BE2C (cell line): ENCODE measurements around the gene CDKL2.
"Not testable (repeated sequence)": the region's sequence is repeated elsewhere in the genome, so short reads cannot be mapped to it uniquely, and the experiment has no call there.

Experiments used
- DNase-seq: peaks from one replicate; pipeline ENCODE4 v3.0.0-alpha.2; 2020
- H3K27me3 ChIP-seq: fragments of 250-450 bp; sonication (Bioruptor Pico); 2 replicates; pipeline ENCODE4 v1.5.1; 2020; ENCODE audit warnings: mild to moderate bottlenecking
- H3K36me3 ChIP-seq: fragments of 250-450 bp; sonication (Bioruptor Pico); 2 replicates; pipeline ENCODE4 v1.5.1; 2020; ENCODE audit warnings: mild to moderate bottlenecking
- H3K4me1 ChIP-seq: fragments of 250-450 bp; sonication (Bioruptor Pico); 2 replicates; pipeline ENCODE4 v1.5.1; 2020
- H3K4me3 ChIP-seq: 2 replicates; pipeline ENCODE4 v1.5.1; 2011; ENCODE audit warnings: low read depth, low read length
- H3K9me3 ChIP-seq: fragments of 250-450 bp; sonication (Bioruptor Pico); 2 replicates; pipeline ENCODE4 v1.5.1; 2020
- TF ChIP-seq, protein P1 (sequence below): IDR thresholded peaks from 2 replicates; pipeline ENCODE4 v1.5.1; 2012; ENCODE audit warnings: mild to moderate bottlenecking, low read depth, low read length

CDKL2 gene

GRCh38 chr4:75673027-75673958 is 43.0 kb upstream of the CDKL2 start, which contains the start of gene G3BP2:
Gene G3BP2, minus strand, starts transcription at chr4:75673411. Its CDS starts 11,386 bp downstream, at chr4:75662025.
- H3K36me3 ChIP-seq, result no peaks in the 10 kb centered on the region; the same call in 1 of the 2 replicates
- H3K9me3 ChIP-seq, result no peaks in the 10 kb centered on the region
- peak; percentile 98 for DNase-seq
- H3K4me1 ChIP-seq, result peaks cover 9% of the 10 kb centered on the region
- peak within 1 kb of the TSS; percentile 98 for H3K4me3 ChIP-seq
- H3K27me3 ChIP-seq, result no peaks in the 10 kb centered on the region
- TF ChIP-seq, protein P1, sequence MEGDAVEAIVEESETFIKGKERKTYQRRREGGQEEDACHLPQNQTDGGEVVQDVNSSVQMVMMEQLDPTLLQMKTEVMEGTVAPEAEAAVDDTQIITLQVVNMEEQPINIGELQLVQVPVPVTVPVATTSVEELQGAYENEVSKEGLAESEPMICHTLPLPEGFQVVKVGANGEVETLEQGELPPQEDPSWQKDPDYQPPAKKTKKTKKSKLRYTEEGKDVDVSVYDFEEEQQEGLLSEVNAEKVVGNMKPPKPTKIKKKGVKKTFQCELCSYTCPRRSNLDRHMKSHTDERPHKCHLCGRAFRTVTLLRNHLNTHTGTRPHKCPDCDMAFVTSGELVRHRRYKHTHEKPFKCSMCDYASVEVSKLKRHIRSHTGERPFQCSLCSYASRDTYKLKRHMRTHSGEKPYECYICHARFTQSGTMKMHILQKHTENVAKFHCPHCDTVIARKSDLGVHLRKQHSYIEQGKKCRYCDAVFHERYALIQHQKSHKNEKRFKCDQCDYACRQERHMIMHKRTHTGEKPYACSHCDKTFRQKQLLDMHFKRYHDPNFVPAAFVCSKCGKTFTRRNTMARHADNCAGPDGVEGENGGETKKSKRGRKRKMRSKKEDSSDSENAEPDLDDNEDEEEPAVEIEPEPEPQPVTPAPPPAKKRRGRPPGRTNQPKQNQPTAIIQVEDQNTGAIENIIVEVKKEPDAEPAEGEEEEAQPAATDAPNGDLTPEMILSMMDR, result no peak

GRCh38 chr4:75672461-75673026 is 42.2 kb upstream of the CDKL2 start:
- Histone ChIP-seq H3K9me3 (no peaks in the 10 kb centered on the region), H3K4me3 (peak overlapping the region; percentile 98), H3K36me3 (no peaks in the 10 kb centered on the region; the same call in 1 of the 2 replicates), H3K27me3 (no peaks in the 10 kb centered on the region), H3K4me1 (peaks cover 9% of the 10 kb centered on the region)
- DNase-seq, result peak; percentile 79
- TF ChIP-seq, protein P1, result no peak

GRCh38 chr4:75671802-75672421 is 41.6 kb upstream of the CDKL2 start:
- peaks cover 9% of the 10 kb centered on the region for H3K4me1 ChIP-seq
- DNase-seq, result no peak

DNA sequence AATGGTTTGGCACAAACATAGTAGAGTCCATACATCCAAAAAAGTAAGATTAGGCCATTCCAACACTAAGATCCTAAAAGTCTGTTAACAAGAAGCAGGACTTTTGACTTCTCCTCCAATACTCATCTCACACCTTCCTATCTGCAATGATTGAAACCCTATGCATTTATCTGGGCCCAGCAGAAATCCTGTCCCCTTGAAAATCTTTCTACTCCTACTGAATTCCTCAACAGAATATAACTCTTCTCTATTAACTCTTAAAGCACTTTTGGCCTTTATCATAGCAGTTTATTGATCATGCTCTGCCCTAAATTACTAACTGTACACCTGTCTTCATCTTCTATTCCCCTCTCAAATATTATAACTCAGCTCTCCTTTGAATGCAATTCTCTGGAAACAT is 38.3 kb upstream of the CDKL2 start:
- TF ChIP-seq, protein P1, result no peak
- peaks cover 4% of the 10 kb centered on the region; the same call in 1 of the 2 replicates for H3K4me1 ChIP-seq
- no peaks in the 10 kb centered on the region for H3K9me3 ChIP-seq
- DNase-seq, result no peak
- H3K27me3 ChIP-seq, result no peaks in the 10 kb centered on the region
- H3K36me3 ChIP-seq, result no peaks in the 10 kb centered on the region; the same call in none of the 2 replicates
- H3K4me3 ChIP-seq, result no peak overlapping the region

More at GRCh38 chr4:75671802-75672421, 41.6 kb upstream of the CDKL2 start:
- Histone ChIP-seq H3K27me3 (no peaks in the 10 kb centered on the region), H3K36me3 (no peaks in the 10 kb centered on the region; the same call in 1 of the 2 replicates), H3K9me3 (no peaks in the 10 kb centered on the region), H3K4me3 (peak overlapping the region; percentile 98)
- TF ChIP-seq, protein P1, result no peak

DNA sequence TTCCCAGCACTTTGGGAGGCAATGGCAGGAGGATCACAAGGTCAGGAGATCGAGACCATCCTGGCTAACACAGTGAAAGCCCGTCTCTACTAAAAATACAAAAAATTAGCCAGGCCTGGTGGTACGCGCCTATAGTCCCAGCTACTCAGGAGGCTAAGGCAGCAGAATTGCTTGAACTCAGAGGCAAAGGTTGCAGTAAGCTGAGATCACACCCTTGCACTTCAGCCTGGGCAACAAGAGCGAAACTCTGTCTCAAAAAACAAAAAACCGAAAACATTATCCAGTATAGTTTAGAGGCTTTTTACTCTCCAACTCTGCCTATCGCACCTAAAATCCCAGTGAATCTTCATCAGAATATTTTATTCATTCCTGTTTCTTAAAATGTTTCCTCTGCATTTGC is 37.3 kb upstream of the CDKL2 start:
- not testable (repeated sequence) for H3K36me3 ChIP-seq, H3K4me1 ChIP-seq, H3K27me3 ChIP-seq, H3K4me3 ChIP-seq, DNase-seq, H3K9me3 ChIP-seq

DNA sequence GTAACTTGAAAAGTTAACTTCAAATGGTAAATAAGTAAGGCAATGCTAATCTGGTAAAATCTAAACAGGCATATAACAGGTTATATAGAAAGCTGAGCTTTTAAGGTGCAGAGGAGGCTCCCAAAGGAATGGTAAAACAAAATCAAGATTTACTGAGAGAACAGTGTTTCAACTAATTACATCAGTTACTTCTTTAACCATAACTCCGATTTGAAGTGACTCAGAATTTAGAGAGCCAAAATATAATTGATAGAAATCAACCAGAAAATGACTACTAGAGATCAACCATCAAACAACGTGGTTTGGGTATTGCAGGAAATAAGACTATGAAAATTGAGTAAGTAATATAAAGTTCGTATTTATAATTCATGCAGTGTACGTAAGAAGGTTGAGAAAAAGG is 36.0 kb upstream of the CDKL2 start:
- peaks cover 4% of the 10 kb centered on the region; the same call in 1 of the 2 replicates for H3K4me1 ChIP-seq
- TF ChIP-seq, protein P1, result no peak

DNA sequence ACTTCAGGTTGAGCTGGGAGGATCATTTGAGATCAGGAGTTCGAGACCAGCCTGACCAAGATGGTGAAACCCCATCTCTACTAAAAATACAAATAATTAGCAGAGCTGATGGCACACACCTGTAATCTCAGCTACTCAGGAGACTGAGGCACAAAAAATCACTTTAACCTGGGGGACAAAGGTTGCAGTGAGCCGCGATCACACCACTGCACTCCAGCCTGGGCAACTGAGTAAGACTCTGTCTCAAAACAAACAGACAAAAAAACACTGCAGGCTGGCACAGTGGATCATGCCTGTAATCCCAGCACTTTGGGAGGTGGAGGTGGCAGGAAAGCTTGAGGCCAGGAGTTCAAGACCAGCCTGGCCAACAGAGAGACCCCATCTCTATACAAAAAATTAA is 34.3 kb upstream of the CDKL2 start:
- not testable (repeated sequence) for H3K9me3 ChIP-seq, H3K4me3 ChIP-seq, H3K27me3 ChIP-seq, DNase-seq, H3K4me1 ChIP-seq
- H3K36me3 ChIP-seq, result peaks cover 22% of the 10 kb centered on the region

More for the DNA sequence above, 36.0 kb upstream of the CDKL2 start:
- no peak overlapping the region for H3K4me3 ChIP-seq
- peaks cover 9% of the 10 kb centered on the region for H3K36me3 ChIP-seq
- H3K9me3 ChIP-seq, result no peaks in the 10 kb centered on the region
- DNase-seq, result no peak
- no peaks in the 10 kb centered on the region for H3K27me3 ChIP-seq
